IPS DF 4.7 (cell line): ENCODE data around the gene RRP1B.

Source experiments
- DNase-seq: peaks from one replicate; pipeline ENCODE4 v3.0.0-alpha.2; 2013; ENCODE audit warnings: low spot score; ENCODE audit errors: extremely low read depth

The RRP1B gene

GRCh38 chr21:43741423-43742096 lies 82.2 kb downstream of the RRP1B start:
- no peak for DNase-seq

GRCh38 chr21:43743947-43744346 lies 84.6 kb downstream of the RRP1B start:
- no peak for DNase-seq

- DNase-seq = no peak
These were observed 85.4 kb downstream of the RRP1B start for GRCh38 chr21:43744725-43745124.
